Activated T-helper 17 cell treated with anti-CD3 and anti-CD28 coated beads, Interleukin-2, amount 50 U/mL, for 72 hours (primary cell): ENCODE results near the gene ZCWPW1. TPM values are rescaled to one million over a fixed set of nuclear protein-coding genes. Genes with fewer than 3 reads are reported as not detected.
"Not testable (repeated sequence)": the region's sequence is repeated elsewhere in the genome, so short reads cannot be mapped to it uniquely, and the experiment has no call there.

Source experiments
- ATAC-seq: fragments of 150-1000 bp; cut with Tn5 transposase; replicated peaks from 2 replicates; pipeline ENCODE4 v1.10.0; 2021; ENCODE audit warnings: mild to moderate bottlenecking, moderate library complexity
- H3K27ac Mint-ChIP-seq: one replicate; pipeline ENCODE4 v1.8.0; 2022; ENCODE audit warnings: mixed read lengths
- H3K27me3 Mint-ChIP-seq: one replicate; pipeline ENCODE4 v1.8.0; 2022; ENCODE audit warnings: mixed read lengths
- H3K36me3 Mint-ChIP-seq: one replicate; pipeline ENCODE4 v1.8.0; 2022; ENCODE audit warnings: low read depth, mild to moderate bottlenecking, mixed read lengths
- H3K4me1 Mint-ChIP-seq: one replicate; pipeline ENCODE4 v1.8.0; 2022; ENCODE audit warnings: mixed read lengths
- H3K4me3 Mint-ChIP-seq: one replicate; pipeline ENCODE4 v1.8.0; 2022; ENCODE audit warnings: mild to moderate bottlenecking, mixed read lengths
- H3K9me3 Mint-ChIP-seq: one replicate; pipeline ENCODE4 v1.8.0; 2022; ENCODE audit warnings: mixed read lengths
- total RNA-seq, 2 donors: library from RNA; stranded (reverse); gene quantifications; one replicate each; pipeline ENCODE4 v1.2.3, GENCODE V29; 2022

ZCWPW1 gene
- total RNA-seq, 2 donors from 2014 or later, result 3.1 to 3.8 TPM

DNA sequence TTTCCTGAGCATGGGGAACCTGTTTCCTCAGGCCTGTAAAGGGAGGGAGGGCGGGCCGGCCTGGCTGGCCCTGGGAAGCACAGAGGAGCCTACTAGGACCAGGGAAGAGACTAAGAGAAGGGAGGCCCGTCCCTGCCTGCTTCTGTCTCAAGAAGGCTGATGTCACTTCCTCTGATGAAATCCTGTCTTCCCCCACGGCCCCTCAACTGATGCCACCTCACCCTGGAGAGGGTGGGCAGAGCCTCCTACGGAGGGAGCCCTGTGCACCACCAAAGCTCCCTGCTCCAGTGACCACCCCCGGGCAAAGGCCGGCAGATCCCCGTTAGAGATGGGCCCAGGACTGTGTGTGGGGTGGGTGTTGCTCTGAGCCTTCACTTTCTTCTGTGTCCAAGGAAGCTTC, 56.2 kb downstream of the ZCWPW1 start:
- Mint-ChIP-seq H3K4me3 (no peak overlapping the region), H3K27ac (no peak overlapping the region), H3K9me3 (no peaks in the 10 kb centered on the region), H3K36me3 (peaks cover 7% of the 10 kb centered on the region), H3K4me1 (no peaks in the 10 kb centered on the region), H3K27me3 (no peaks in the 10 kb centered on the region)
- ATAC-seq, result peak; percentile 34

DNA sequence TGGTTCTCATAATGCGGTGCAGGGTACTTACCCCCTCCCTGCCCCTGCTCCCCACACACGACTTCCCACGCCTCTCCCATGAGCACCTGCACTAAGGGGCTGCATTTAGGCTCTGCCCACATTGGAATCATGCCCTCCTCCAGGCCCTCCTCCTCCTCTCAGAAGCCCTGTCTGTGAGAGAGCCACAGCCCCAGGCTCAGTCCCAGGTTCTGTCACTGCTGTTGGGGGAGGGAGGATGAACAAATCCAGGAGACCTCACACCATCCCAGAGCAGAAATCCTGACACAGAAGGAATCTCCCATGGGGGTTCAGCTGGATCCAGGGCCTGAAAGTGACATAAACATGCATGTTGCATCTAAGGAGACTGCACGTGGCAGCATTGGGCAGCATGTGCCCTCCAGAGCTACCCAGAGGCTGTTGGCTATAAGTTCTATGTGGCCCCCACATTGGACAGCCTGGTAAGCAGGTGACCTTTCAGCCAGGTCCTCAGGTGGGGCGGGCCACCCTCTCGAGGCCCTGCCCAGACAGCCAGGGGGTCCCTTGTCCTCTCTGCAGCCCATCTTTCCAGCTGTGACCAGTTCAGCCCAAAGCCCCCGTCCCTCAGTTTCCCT, 56.8 kb downstream of the ZCWPW1 start:
- Mint-ChIP-seq H3K4me3 (no peak overlapping the region), H3K4me1 (peaks cover 3% of the 10 kb centered on the region), H3K36me3 (peaks cover 10% of the 10 kb centered on the region), H3K9me3 (no peaks in the 10 kb centered on the region), H3K27me3 (no peaks in the 10 kb centered on the region), H3K27ac (no peak overlapping the region)
- ATAC-seq, result no peak

- Mint-ChIP-seq H3K27ac (no peak overlapping the region), H3K4me1 (peaks cover 11% of the 10 kb centered on the region)
These were observed 57.8 kb downstream of the ZCWPW1 start for GRCh38 chr7:100370746-100371145.

GRCh38 chr7:100370303-100370702, 58.2 kb downstream of the ZCWPW1 start:
- H3K4me3 Mint-ChIP-seq, result no peak overlapping the region
- H3K27ac Mint-ChIP-seq, result no peak overlapping the region
- no peaks in the 10 kb centered on the region for H3K9me3 Mint-ChIP-seq
- peaks cover 19% of the 10 kb centered on the region for H3K36me3 Mint-ChIP-seq
- H3K4me1 Mint-ChIP-seq, result peaks cover 14% of the 10 kb centered on the region
- no peak for ATAC-seq
- H3K27me3 Mint-ChIP-seq, result no peaks in the 10 kb centered on the region

More at GRCh38 chr7:100370746-100371145, 57.8 kb downstream of the ZCWPW1 start:
- Mint-ChIP-seq H3K36me3 (peaks cover 19% of the 10 kb centered on the region), H3K4me3 (no peak overlapping the region), H3K27me3 (no peaks in the 10 kb centered on the region), H3K9me3 (no peaks in the 10 kb centered on the region)
- no peak for ATAC-seq

GRCh38 chr7:100369105-100369504, 59.4 kb downstream of the ZCWPW1 start:
- peaks cover 22% of the 10 kb centered on the region for H3K4me1 Mint-ChIP-seq
- no peak overlapping the region for H3K27ac Mint-ChIP-seq
- H3K4me3 Mint-ChIP-seq, result no peak overlapping the region
- H3K36me3 Mint-ChIP-seq, result peaks cover 25% of the 10 kb centered on the region
- H3K27me3 Mint-ChIP-seq, result no peaks in the 10 kb centered on the region
- no peak for ATAC-seq
- H3K9me3 Mint-ChIP-seq, result no peaks in the 10 kb centered on the region

DNA sequence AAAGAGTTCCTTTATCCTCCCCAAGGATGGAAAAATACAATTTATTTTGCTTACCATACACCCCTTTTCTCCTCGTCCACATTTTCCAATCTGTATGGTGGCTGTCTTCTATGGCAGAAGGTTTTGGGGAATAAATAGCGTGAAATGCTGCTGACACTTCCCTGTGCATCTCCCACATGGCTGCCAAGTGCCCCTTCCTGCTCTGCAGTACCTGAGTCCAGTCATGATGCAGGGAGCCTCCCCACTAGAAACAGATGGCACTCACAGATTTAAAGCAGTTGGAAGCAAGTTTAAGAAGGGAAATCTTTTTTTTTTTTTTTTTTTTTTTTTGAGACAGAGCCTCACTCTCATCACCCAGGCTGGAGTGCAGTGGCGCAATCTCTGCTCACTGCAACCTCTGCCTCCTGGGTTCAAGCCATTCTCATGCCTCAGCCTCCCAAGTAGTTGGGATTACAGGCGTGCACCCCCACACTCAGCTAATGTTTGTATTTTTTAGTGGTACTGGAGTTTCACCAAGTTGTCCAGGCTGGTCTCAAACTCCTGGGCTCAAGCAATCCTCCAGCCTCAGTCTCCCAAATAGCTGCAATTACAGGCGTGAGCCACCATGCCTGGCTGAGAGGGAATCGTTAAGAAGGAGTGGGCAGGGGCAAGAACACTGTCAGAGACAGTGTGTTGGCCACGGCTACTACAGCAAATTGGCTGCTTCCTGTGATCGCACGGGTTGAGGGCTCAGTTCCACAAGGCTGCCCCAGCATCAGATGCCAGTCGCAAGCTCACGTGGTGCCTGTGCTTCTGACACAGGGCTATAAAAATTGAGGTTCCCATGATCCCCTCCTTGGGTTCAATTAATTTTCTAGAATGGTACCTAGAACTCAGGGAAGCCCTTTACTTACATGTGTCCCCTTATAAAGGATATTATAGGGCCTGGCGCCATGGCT, 60.6 kb downstream of the ZCWPW1 start:
- H3K27me3 Mint-ChIP-seq, result no peaks in the 10 kb centered on the region
- H3K4me1 Mint-ChIP-seq, result peaks cover 24% of the 10 kb centered on the region
- H3K9me3 Mint-ChIP-seq, result no peaks in the 10 kb centered on the region
- no peak for ATAC-seq
- H3K36me3 Mint-ChIP-seq, result peaks cover 37% of the 10 kb centered on the region
- H3K4me3 Mint-ChIP-seq, result peak overlapping the region; percentile 0
- no peak overlapping the region for H3K27ac Mint-ChIP-seq

DNA sequence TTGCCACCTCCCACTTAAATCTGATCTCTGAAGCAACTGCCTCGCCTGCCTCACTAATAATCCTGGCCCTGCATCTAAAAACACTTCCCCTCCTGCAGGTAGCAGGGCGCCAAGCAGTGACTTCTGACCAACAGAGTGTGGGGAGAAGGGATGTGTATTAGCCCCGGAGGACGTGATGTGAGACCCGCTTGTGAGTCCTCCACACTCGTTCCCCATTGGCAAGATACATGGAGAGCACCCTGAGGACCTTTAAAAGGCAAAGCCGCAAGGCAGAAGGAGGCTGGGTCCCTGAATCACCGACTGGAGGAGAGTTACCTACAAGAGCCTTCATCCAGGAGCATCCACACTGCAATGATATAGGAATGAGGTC, 61.3 kb downstream of the ZCWPW1 start:
- peak overlapping the region; percentile 0 for H3K4me3 Mint-ChIP-seq
- H3K27ac Mint-ChIP-seq, result no peak overlapping the region
- ATAC-seq, result no peak
- no peaks in the 10 kb centered on the region for H3K9me3 Mint-ChIP-seq
- no peaks in the 10 kb centered on the region for H3K27me3 Mint-ChIP-seq
- peaks cover 44% of the 10 kb centered on the region for H3K36me3 Mint-ChIP-seq
- peaks cover 24% of the 10 kb centered on the region for H3K4me1 Mint-ChIP-seq

DNA sequence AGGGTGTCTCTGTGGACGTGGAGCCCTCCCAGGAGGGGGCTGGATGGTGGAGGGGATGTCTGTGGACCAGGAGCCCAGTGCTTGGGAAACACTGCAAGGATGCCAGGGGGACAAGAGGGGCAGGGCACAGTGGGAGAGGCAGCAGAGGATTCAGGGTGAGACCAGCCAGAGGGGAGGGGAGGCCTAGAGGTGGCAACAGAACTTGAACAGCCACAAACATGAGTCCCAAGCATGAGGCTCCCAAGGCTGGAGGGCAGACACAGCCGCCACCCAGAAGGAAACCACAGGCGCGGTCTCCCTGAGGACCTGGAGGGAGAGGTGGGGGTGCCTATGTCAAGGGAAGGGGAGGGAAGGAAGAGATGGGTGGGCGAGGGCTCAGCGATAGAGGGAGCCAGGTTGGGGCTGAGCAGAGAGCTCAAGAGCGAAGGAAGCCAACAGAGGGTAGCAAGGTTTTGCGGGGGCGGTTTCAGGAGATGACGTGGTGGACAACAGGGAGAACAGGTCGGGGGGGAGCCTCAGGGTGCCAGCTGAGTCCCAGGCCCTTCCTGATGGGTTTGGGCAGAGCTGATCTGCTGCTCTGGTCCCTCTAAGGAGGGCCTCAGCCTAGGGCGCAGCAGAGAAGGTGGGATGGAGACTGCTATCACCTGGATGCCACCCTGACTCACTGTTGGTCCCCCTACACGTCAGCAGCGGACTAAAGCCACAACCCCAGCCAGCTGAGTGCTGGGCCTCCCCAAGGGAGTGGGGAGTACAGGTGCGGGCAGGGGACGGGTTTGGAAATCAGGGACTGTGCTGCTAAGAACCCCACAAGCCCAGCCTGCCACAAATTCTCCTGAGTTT, 61.9 kb downstream of the ZCWPW1 start:
- Mint-ChIP-seq H3K27me3 (no peaks in the 10 kb centered on the region), H3K4me3 (peak overlapping the region; percentile 57), H3K4me1 (peaks cover 24% of the 10 kb centered on the region), H3K27ac (peak overlapping the region; percentile 78), H3K9me3 (no peaks in the 10 kb centered on the region), H3K36me3 (peaks cover 50% of the 10 kb centered on the region)
- peak; percentile 38 for ATAC-seq

- Mint-ChIP-seq H3K4me1 (peaks cover 24% of the 10 kb centered on the region), H3K27ac (peak overlapping the region; percentile 78), H3K36me3 (peaks cover 56% of the 10 kb centered on the region), H3K4me3 (peak overlapping the region; percentile 57)
- not testable (repeated sequence) for H3K9me3 Mint-ChIP-seq, ATAC-seq, H3K27me3 Mint-ChIP-seq
These were observed 62.5 kb downstream of the ZCWPW1 start for GRCh38 chr7:100365998-100366367.

- Mint-ChIP-seq H3K36me3 (peaks cover 71% of the 10 kb centered on the region), H3K4me1 (peaks cover 28% of the 10 kb centered on the region), H3K27ac (no peak overlapping the region), H3K4me3 (no peak overlapping the region), H3K27me3 (no peaks in the 10 kb centered on the region), H3K9me3 (no peaks in the 10 kb centered on the region)
- ATAC-seq, result no peak
These were observed 64.0 kb downstream of the ZCWPW1 start for GRCh38 chr7:100364480-100364879.

- peaks cover 78% of the 10 kb centered on the region for H3K36me3 Mint-ChIP-seq
- peaks cover 28% of the 10 kb centered on the region for H3K4me1 Mint-ChIP-seq
- not testable (repeated sequence) for ATAC-seq, H3K27ac Mint-ChIP-seq, H3K27me3 Mint-ChIP-seq, H3K9me3 Mint-ChIP-seq, H3K4me3 Mint-ChIP-seq
These were observed 64.7 kb downstream of the ZCWPW1 start for GRCh38 chr7:100363797-100364196.

GRCh38 chr7:100363098-100363497, 65.4 kb downstream of the ZCWPW1 start:
- Mint-ChIP-seq H3K27me3 (no peaks in the 10 kb centered on the region), H3K9me3 (no peaks in the 10 kb centered on the region), H3K36me3 (peaks cover 83% of the 10 kb centered on the region), H3K4me3 (no peak overlapping the region), H3K27ac (no peak overlapping the region), H3K4me1 (peaks cover 28% of the 10 kb centered on the region)
- ATAC-seq, result no peak

DNA sequence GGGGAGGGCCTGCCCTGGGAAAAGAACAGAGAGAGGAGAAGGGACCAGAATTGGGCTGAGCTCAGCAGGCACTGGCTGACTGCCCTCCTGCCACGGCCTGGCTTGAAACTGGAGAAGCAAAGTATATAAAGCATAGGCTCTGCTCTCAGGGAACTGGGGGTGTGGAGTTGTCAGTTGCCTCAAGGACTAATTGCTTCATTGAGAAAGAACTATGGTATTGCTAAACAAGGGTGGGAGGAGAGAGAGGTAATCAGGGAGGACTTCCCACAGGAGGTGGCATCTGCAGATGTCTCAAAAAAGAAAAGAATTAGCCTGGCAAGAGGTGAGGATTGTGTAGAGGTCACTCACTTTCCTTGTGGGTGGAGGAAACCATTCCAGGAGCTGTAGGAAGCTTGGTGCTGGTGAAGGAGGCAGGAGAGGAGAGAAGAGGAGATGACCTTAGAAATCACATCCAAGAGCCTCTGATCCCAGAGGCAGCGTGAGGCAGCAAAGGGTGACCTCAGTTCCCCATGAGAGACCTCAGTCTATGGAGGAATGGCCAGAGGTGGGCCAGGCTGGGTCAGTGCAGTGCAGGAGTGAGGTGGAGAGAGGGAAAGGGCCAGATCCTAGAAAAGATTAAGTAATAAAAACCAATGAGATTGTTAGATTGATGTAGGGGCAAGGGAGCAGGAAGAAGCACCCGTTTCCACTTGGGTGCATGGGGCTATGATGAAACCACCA, 68.2 kb downstream of the ZCWPW1 start:
- H3K36me3 Mint-ChIP-seq, result peaks cover 82% of the 10 kb centered on the region
- no peak overlapping the region for H3K27ac Mint-ChIP-seq
- no peaks in the 10 kb centered on the region for H3K27me3 Mint-ChIP-seq
- no peaks in the 10 kb centered on the region for H3K9me3 Mint-ChIP-seq
- H3K4me1 Mint-ChIP-seq, result peaks cover 14% of the 10 kb centered on the region
- H3K4me3 Mint-ChIP-seq, result no peak overlapping the region
- no peak for ATAC-seq

GRCh38 chr7:100358857-100359212, 69.7 kb downstream of the ZCWPW1 start:
- no peaks in the 10 kb centered on the region for H3K9me3 Mint-ChIP-seq
- H3K27ac Mint-ChIP-seq, result no peak overlapping the region
- H3K27me3 Mint-ChIP-seq, result no peaks in the 10 kb centered on the region
- H3K4me3 Mint-ChIP-seq, result no peak overlapping the region
- H3K36me3 Mint-ChIP-seq, result peaks cover 86% of the 10 kb centered on the region
- ATAC-seq, result no peak
- peaks cover 4% of the 10 kb centered on the region for H3K4me1 Mint-ChIP-seq
